OCI-LY1 (cell line): ENCODE results near the gene MYO18B.

Source experiments
- H2AFZ ChIP-seq: fragments of 200-600 bp; sonication (generic), shearing (Covaris generic); 2 replicates; pipeline ENCODE4 v1.6.0; 2014; ENCODE audit warnings: antibody characterized with exemption, mild to moderate bottlenecking, low read length
- H3F3A ChIP-seq: fragments of 200-600 bp; sonication (generic), shearing (Covaris generic); 2 replicates; pipeline ENCODE4 v1.6.0; 2014; ENCODE audit warnings: mild to moderate bottlenecking, antibody characterized with exemption, low read length, moderate library complexity; ENCODE audit not compliant: insufficient read depth
- H3K27ac ChIP-seq: fragments of 200-600 bp; sonication (generic); 2 replicates; pipeline ENCODE4 v1.5.1; 2014; ENCODE audit warnings: low read length, mixed run types, mild to moderate bottlenecking, low read depth; ENCODE audit not compliant: poor library complexity, severe bottlenecking
- H3K27me3 ChIP-seq: fragments of 200-600 bp; sonication (generic); 2 replicates; pipeline ENCODE4 v1.6.0; 2014; ENCODE audit warnings: antibody characterized with exemption, mild to moderate bottlenecking, low read length, moderate library complexity; ENCODE audit not compliant: insufficient read depth
- H3K36me3 ChIP-seq: fragments of 200-600 bp; sonication (generic); 2 replicates; pipeline ENCODE4 v1.6.1; 2014; ENCODE audit warnings: mild to moderate bottlenecking, antibody characterized with exemption, low read length, moderate library complexity, mixed read lengths; ENCODE audit not compliant: insufficient read depth
- H3K4me1 ChIP-seq: fragments of 200-600 bp; sonication (generic); 2 replicates; pipeline ENCODE4 v1.5.1; 2014; ENCODE audit warnings: mild to moderate bottlenecking, low read length, moderate library complexity; ENCODE audit not compliant: insufficient read depth, severe bottlenecking
- H3K4me2 ChIP-seq: fragments of 200-600 bp; sonication (generic), shearing (Covaris generic); 2 replicates; pipeline ENCODE4 v1.6.1; 2014; ENCODE audit warnings: low read length
- H3K4me3 ChIP-seq: fragments of 200-600 bp; sonication (generic); 2 replicates; pipeline ENCODE4 v1.5.1; 2014; ENCODE audit warnings: low read length, low read depth, mild to moderate bottlenecking, mixed read lengths; ENCODE audit not compliant: poor library complexity, severe bottlenecking
- H3K79me2 ChIP-seq: fragments of 200-600 bp; shearing (Covaris generic); 2 replicates; pipeline ENCODE4 v1.6.1; 2016; ENCODE audit warnings: mixed run types, low read length, mixed read lengths; ENCODE audit not compliant: insufficient read depth
- H3K9ac ChIP-seq: fragments of 200-600 bp; sonication (generic), shearing (Covaris generic); 2 replicates; pipeline ENCODE4 v1.6.1; 2014; ENCODE audit warnings: mild to moderate bottlenecking, low read length, mixed read lengths
- H3K9me2 ChIP-seq: fragments of 200-600 bp; sonication (generic), shearing (Covaris generic); 2 replicates; pipeline ENCODE4 v1.6.1; 2014; ENCODE audit warnings: low read depth, mild to moderate bottlenecking, low read length, mixed read lengths
- H3K9me3 ChIP-seq: fragments of 200-600 bp; shearing (Covaris generic); 2 replicates; pipeline ENCODE4 v1.6.1; 2014; ENCODE audit warnings: low read length, mixed read lengths
- H4K20me1 ChIP-seq: fragments of 200-600 bp; sonication (generic), shearing (Covaris generic); 2 replicates; pipeline ENCODE4 v1.6.0; 2016; ENCODE audit warnings: mild to moderate bottlenecking, low read length; ENCODE audit not compliant: insufficient read depth
- EZH2 ChIP-seq: fragments of 200-600 bp; sonication (generic), shearing (Covaris generic); IDR thresholded peaks from 2 replicates; pipeline ENCODE4 v1.8.0; 2017; ENCODE audit warnings: borderline replicate concordance, mixed run types, mild to moderate bottlenecking, antibody characterized with exemption, low read length, moderate library complexity, mixed read lengths
- TF ChIP-seq, protein P1 (sequence below): fragments of 200-600 bp; sonication (generic), shearing (Covaris generic); IDR thresholded peaks from 2 replicates; pipeline ENCODE4 v1.5.1; 2017; ENCODE audit warnings: mild to moderate bottlenecking, antibody characterized with exemption, low read length, moderate library complexity, mixed read lengths

MYO18B gene

DNA sequence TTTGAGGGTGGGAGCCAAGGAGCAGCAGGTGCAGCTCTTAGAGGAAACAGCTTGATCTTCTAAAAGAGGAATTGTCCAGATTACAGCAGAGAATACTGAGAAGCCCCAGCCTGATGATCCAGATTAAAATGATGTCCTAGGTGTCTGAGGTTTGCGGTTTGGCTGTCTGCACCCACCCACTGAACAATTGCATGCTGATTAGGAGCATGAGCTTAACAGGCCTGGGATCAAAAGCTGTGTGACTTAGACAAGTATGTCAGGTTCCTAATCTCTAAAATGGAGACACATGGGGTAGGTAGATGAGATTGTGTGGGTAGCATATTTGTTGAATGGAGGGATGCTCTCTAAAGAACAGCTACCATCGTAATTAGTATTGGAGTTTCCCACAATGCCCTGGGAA is 260.5 kb downstream of the MYO18B start:
- H3K9me2 ChIP-seq = no peaks in the 10 kb centered on the region

DNA sequence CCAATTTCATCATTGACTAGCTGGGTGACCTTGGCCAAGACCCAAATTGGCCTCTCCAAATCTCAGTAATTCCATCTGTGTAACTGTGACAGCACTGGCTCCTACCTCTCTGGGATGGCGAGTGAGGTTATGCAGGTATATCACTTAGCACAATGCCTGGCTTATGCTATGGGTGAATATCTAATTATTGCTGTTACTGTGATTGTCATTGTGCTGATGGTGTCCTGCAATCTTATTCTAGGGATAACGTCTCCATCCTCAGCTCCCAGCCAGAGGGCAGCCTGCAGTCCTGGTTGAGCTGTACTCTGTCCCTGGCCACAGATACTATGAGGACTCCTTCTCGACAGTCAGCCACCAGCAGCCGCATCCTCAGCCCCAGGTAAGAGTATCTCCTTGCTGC is 262.5 kb downstream of the MYO18B start:
- TF ChIP-seq EZH2 = no peak
- TF ChIP-seq, protein P1, sequence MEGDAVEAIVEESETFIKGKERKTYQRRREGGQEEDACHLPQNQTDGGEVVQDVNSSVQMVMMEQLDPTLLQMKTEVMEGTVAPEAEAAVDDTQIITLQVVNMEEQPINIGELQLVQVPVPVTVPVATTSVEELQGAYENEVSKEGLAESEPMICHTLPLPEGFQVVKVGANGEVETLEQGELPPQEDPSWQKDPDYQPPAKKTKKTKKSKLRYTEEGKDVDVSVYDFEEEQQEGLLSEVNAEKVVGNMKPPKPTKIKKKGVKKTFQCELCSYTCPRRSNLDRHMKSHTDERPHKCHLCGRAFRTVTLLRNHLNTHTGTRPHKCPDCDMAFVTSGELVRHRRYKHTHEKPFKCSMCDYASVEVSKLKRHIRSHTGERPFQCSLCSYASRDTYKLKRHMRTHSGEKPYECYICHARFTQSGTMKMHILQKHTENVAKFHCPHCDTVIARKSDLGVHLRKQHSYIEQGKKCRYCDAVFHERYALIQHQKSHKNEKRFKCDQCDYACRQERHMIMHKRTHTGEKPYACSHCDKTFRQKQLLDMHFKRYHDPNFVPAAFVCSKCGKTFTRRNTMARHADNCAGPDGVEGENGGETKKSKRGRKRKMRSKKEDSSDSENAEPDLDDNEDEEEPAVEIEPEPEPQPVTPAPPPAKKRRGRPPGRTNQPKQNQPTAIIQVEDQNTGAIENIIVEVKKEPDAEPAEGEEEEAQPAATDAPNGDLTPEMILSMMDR = no peak
- Histone ChIP-seq H3K9me2 (no peaks in the 10 kb centered on the region), H3K4me1 (no peaks in the 10 kb centered on the region), H4K20me1 (no peaks in the 10 kb centered on the region), H3K9ac (no peak overlapping the region), H3K79me2 (no peaks in the 10 kb centered on the region), H3F3A (no peaks in the 10 kb centered on the region), H3K27ac (no peak overlapping the region), H3K4me3 (no peak overlapping the region), H3K9me3 (no peaks in the 10 kb centered on the region), H3K27me3 (no peaks in the 10 kb centered on the region), H3K36me3 (no peaks in the 10 kb centered on the region), H2AFZ (no peak overlapping the region), H3K4me2 (no peak overlapping the region)

More for the DNA sequence above, 260.5 kb downstream of the MYO18B start:
- Histone ChIP-seq H3K27me3 (0 out of 2 replicates have a peak, but pooled peaks cover 6% of the 10 kb centered on the region), H3K4me1 (no peaks in the 10 kb centered on the region), H4K20me1 (no peaks in the 10 kb centered on the region), H3K36me3 (no peaks in the 10 kb centered on the region), H3K79me2 (no peaks in the 10 kb centered on the region), H3K9me3 (no peaks in the 10 kb centered on the region), H3K27ac (no peak overlapping the region), H3K4me2 (no peak overlapping the region), H3F3A (no peaks in the 10 kb centered on the region), H2AFZ (no peak overlapping the region), H3K4me3 (no peak overlapping the region), H3K9ac (no peak overlapping the region)
- TF ChIP-seq, protein P1 = no peak
- no peak for TF ChIP-seq EZH2

DNA sequence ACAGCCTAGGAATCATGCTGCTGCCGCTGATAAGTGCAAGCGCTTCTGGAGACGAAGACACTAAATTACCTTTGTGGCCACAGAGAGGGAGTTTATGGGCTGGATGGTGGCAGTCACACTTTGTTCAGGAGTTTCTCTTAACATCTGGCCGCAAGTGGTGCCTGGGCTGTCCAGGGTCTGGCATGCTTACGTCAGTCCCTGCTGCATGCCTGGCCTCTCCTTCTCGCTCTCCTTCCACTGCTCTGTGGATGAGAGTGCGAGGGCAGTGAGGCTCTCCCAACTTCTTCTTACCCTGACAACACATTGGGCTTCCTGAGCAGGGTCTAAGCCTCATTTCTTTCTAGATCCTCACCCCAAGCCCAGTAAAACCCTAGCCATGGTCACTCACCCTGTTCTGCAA is 266.6 kb downstream of the MYO18B start:
- Histone ChIP-seq H3K4me3 (no peak overlapping the region), H4K20me1 (no peaks in the 10 kb centered on the region), H3K9me2 (no peaks in the 10 kb centered on the region), H3K27ac (no peak overlapping the region), H3K79me2 (no peaks in the 10 kb centered on the region), H3K9me3 (no peaks in the 10 kb centered on the region), H3K4me1 (no peaks in the 10 kb centered on the region), H3K27me3 (no peaks in the 10 kb centered on the region), H3K4me2 (no peak overlapping the region), H3K36me3 (no peaks in the 10 kb centered on the region), H3K9ac (no peak overlapping the region), H2AFZ (no peak overlapping the region), H3F3A (no peaks in the 10 kb centered on the region)
- no peak for TF ChIP-seq EZH2
- TF ChIP-seq, protein P1 = no peak
